ENCODE measurements around the gene TRAPPC1. TPM values are rescaled to one million over a fixed set of nuclear protein-coding genes. Genes with fewer than 3 reads are reported as not detected.

TRAPPC1 gene
- total and polyA plus RNA-seq, 4 donors: 15.9 to 96.9 (median 57.2) TPM

DNA sequence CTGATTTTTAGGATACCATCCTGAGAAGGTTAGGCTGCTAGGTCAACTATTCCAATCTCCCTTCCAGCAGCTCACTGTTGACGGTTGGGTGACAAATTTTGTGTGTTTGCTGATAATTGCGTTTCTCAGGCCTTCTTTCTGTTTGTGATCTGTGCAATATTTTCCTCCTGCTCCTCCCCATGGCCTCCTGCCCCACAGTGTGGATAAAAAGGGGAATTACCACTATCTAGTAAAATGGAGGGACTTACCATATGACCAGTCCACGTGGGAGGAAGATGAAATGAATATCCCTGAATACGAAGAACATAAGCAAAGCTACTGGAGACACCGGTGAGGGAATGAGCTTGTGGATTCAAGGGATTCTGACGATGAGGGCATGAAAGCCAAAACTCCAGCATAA is 34.0 kb downstream of the TRAPPC1 start:
- TF ChIP-seq FOXA2 (IDR thresholded peaks at IDR 0.05): no peak
- TF ChIP-seq HNF4A (conservative IDR thresholded peaks at IDR 0.05): no peak
- TF ChIP-seq, protein P1, sequence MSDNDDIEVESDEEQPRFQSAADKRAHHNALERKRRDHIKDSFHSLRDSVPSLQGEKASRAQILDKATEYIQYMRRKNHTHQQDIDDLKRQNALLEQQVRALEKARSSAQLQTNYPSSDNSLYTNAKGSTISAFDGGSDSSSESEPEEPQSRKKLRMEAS (IDR thresholded peaks at IDR 0.05): peak; percentile 16
- TF ChIP-seq EGR1 (IDR thresholded peaks at IDR 0.05; ENCODE audit: low read depth in 2 of 2): no peak
- TF ChIP-seq RXRA (IDR thresholded peaks at IDR 0.05): no peak
- peak; percentile 79 for TF ChIP-seq YY1 (IDR thresholded peaks at IDR 0.05)
- TF ChIP-seq, protein P2, sequence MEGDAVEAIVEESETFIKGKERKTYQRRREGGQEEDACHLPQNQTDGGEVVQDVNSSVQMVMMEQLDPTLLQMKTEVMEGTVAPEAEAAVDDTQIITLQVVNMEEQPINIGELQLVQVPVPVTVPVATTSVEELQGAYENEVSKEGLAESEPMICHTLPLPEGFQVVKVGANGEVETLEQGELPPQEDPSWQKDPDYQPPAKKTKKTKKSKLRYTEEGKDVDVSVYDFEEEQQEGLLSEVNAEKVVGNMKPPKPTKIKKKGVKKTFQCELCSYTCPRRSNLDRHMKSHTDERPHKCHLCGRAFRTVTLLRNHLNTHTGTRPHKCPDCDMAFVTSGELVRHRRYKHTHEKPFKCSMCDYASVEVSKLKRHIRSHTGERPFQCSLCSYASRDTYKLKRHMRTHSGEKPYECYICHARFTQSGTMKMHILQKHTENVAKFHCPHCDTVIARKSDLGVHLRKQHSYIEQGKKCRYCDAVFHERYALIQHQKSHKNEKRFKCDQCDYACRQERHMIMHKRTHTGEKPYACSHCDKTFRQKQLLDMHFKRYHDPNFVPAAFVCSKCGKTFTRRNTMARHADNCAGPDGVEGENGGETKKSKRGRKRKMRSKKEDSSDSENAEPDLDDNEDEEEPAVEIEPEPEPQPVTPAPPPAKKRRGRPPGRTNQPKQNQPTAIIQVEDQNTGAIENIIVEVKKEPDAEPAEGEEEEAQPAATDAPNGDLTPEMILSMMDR (IDR thresholded peaks at IDR 0.05; ENCODE audit: low read depth, low read length, missing input control): peak; percentile 94
- TF ChIP-seq RAD21 (IDR thresholded peaks at IDR 0.05): peak; percentile 100
- Histone ChIP-seq H3K27me3 (ENCODE audit: control insufficient read depth in 4 of 4, insufficient read depth in 4 of 4, low read length in 3 of 4) (no peaks in the 10 kb centered on the region), H3K36me3 (ENCODE audit: control insufficient read depth in 4 of 4, insufficient read depth in 3 of 4, low read depth in 1 of 4, low read length in 3 of 4) (peaks cover 0 to 21% (median 1%) of the 10 kb centered on the region in 4 donors), H3K4me1 (ENCODE audit: control insufficient read depth in 4 of 4, insufficient read depth in 4 of 4, low read length in 3 of 4) (peaks cover 0 to 5% (median 2%) of the 10 kb centered on the region in 4 donors), H3K9ac (ENCODE audit: low read depth in 1 of 2, low read length in 2 of 2) (no peak overlapping the region), H3K4me3 (ENCODE audit: low read depth in 1 of 3, low read length in 3 of 3) (no peak overlapping the region), H3K9me3 (ENCODE audit: control insufficient read depth in 4 of 4, low read length in 3 of 4) (no peaks in the 10 kb centered on the region), H3K27ac (ENCODE audit: low read depth in 1 of 2, low read length in 2 of 2) (no peak overlapping the region)
- WGBS: 26% methylated on average over 6 of the region's 6 CpGs
- no peak for DNase-seq (ENCODE audit: low spot score)

GRCh38 chr17:7897090-7897489 is 34.7 kb downstream of the TRAPPC1 start:
- Histone ChIP-seq H3K36me3 (ENCODE audit: control insufficient read depth in 4 of 4, insufficient read depth in 3 of 4, low read depth in 1 of 4, low read length in 3 of 4) (peaks cover 0 to 21% (median 1%) of the 10 kb centered on the region in 4 donors), H3K27ac (ENCODE audit: low read depth in 1 of 2, low read length in 2 of 2) (no peak overlapping the region)
- WGBS: 77% methylated on average over 13 of the region's 13 CpGs

GRCh38 chr17:7894866-7895265 is 36.9 kb downstream of the TRAPPC1 start:
- Histone ChIP-seq H3K9ac (ENCODE audit: low read depth in 1 of 2, low read length in 2 of 2) (no peak overlapping the region), H3K27me3 (ENCODE audit: control insufficient read depth in 4 of 4, insufficient read depth in 4 of 4, low read length in 3 of 4) (no peaks in the 10 kb centered on the region), H3K27ac (ENCODE audit: low read depth in 1 of 2, low read length in 2 of 2) (no peak overlapping the region), H3K36me3 (ENCODE audit: control insufficient read depth in 4 of 4, insufficient read depth in 3 of 4, low read depth in 1 of 4, low read length in 3 of 4) (peaks cover 0 to 16% (median 1%) of the 10 kb centered on the region in 4 donors), H3K9me3 (ENCODE audit: control insufficient read depth in 4 of 4, low read length in 3 of 4) (no peaks in the 10 kb centered on the region), H3K4me1 (ENCODE audit: control insufficient read depth in 4 of 4, insufficient read depth in 4 of 4, low read length in 3 of 4) (peaks cover 0 to 6% (median 3%) of the 10 kb centered on the region in 4 donors), H3K4me3 (ENCODE audit: low read depth in 1 of 3, low read length in 3 of 3) (no peak overlapping the region)
- 96% methylated on average over 8 of the region's 8 CpGs for WGBS
- DNase-seq (ENCODE audit: low spot score): peak; percentile 13
- TF ChIP-seq JUND (IDR thresholded peaks at IDR 0.05): no peak
- no peak for TF ChIP-seq HNF4G (IDR thresholded peaks at IDR 0.05)
- no peak for TF ChIP-seq TAF1 (conservative IDR thresholded peaks at IDR 0.05)
- no peak for TF ChIP-seq FOXA2 (IDR thresholded peaks at IDR 0.05)

More at GRCh38 chr17:7897090-7897489, 34.7 kb downstream of the TRAPPC1 start:
- no peak overlapping the region for H3K4me3 ChIP-seq (ENCODE audit: low read depth in 1 of 3, low read length in 3 of 3)
- peaks cover 0 to 5% (median 2%) of the 10 kb centered on the region in 4 donors for H3K4me1 ChIP-seq (ENCODE audit: control insufficient read depth in 4 of 4, insufficient read depth in 4 of 4, low read length in 3 of 4)
- H3K27me3 ChIP-seq (ENCODE audit: control insufficient read depth in 4 of 4, insufficient read depth in 4 of 4, low read length in 3 of 4): no peaks in the 10 kb centered on the region
- no peak for TF ChIP-seq NR2F2 (IDR thresholded peaks at IDR 0.05)
- DNase-seq (ENCODE audit: low spot score): no peak
- no peaks in the 10 kb centered on the region for H3K9me3 ChIP-seq (ENCODE audit: control insufficient read depth in 4 of 4, low read length in 3 of 4)
- no peak overlapping the region for H3K9ac ChIP-seq (ENCODE audit: low read depth in 1 of 2, low read length in 2 of 2)

- H3K36me3 ChIP-seq (ENCODE audit: control insufficient read depth in 4 of 4, insufficient read depth in 3 of 4, low read depth in 1 of 4, low read length in 3 of 4): peaks cover 0 to 16% (median 1%) of the 10 kb centered on the region in 4 donors
- no peak overlapping the region for H3K4me3 ChIP-seq (ENCODE audit: low read depth in 1 of 3, low read length in 3 of 3)
- peak; percentile 14 for DNase-seq (ENCODE audit: low spot score)
- H3K27ac ChIP-seq (ENCODE audit: low read depth in 1 of 2, low read length in 2 of 2): no peak overlapping the region
- H3K4me1 ChIP-seq (ENCODE audit: control insufficient read depth in 4 of 4, insufficient read depth in 4 of 4, low read length in 3 of 4): peaks cover 0 to 13% (median 9%) of the 10 kb centered on the region in 4 donors
- no peak overlapping the region for H3K9ac ChIP-seq (ENCODE audit: low read depth in 1 of 2, low read length in 2 of 2)
- 96% methylated on average over 9 of the region's 9 CpGs for WGBS
- H3K27me3 ChIP-seq (ENCODE audit: control insufficient read depth in 4 of 4, insufficient read depth in 4 of 4, low read length in 3 of 4): no peaks in the 10 kb centered on the region
- no peaks in the 10 kb centered on the region for H3K9me3 ChIP-seq (ENCODE audit: control insufficient read depth in 4 of 4, low read length in 3 of 4)
- TF ChIP-seq HNF4G (IDR thresholded peaks at IDR 0.05): no peak
- TF ChIP-seq, protein P1 (IDR thresholded peaks at IDR 0.05): no peak
- no peak for TF ChIP-seq YY1 (IDR thresholded peaks at IDR 0.05)
- no peak for TF ChIP-seq RAD21 (IDR thresholded peaks at IDR 0.05)
- no peak for TF ChIP-seq EGR1 (IDR thresholded peaks at IDR 0.05; ENCODE audit: low read depth in 2 of 2)
- no peak for TF ChIP-seq FOXA1 (IDR thresholded peaks at IDR 0.05)
- no peak for TF ChIP-seq GABPA (IDR thresholded peaks at IDR 0.05 in 1 of 2, conservative IDR thresholded peaks at IDR 0.05 in 1 of 2)
- no peak for TF ChIP-seq RXRA (IDR thresholded peaks at IDR 0.05)
- TF ChIP-seq REST (IDR thresholded peaks at IDR 0.05): no peak
- no peak for TF ChIP-seq SP1 (IDR thresholded peaks at IDR 0.05)
Measured at GRCh38 chr17:7894226-7894625, 37.5 kb downstream of the TRAPPC1 start.
